GM12878 (cell line): ENCODE measurements around the gene ARGLU1. TPM values are rescaled to one million over a fixed set of nuclear protein-coding genes. Genes with fewer than 3 reads are reported as not detected.

Source experiments
- BCLAF1 ChIP-seq: fragments of 450-650 bp; IDR thresholded peaks from 2 replicates; pipeline ENCODE4 v1.6.1; 2017; ENCODE audit warnings: antibody characterized with exemption, mild to moderate bottlenecking, moderate library complexity
- CBX3 ChIP-seq: fragments of 200-600 bp; sonication (generic); IDR thresholded peaks from 2 replicates; pipeline ENCODE4 v1.6.1; 2016; ENCODE audit warnings: low read depth, borderline replicate concordance
- CEBPB ChIP-seq, 2 experiments: fragments of 150-350 bp in 1 of 2; IDR thresholded peaks; 2 replicates each; pipeline ENCODE4 v1.6.1; 2012 to 2014; ENCODE audit warnings: low read depth in 2 of 2, low read length in 2 of 2, borderline replicate concordance in 1 of 2, inconsistent platforms in 1 of 2
- CHD1 ChIP-seq: IDR thresholded peaks from 2 replicates; pipeline ENCODE4 v1.6.1; 2012; ENCODE audit warnings: low read depth, low read length, improper control_type of control experiment
- EED ChIP-seq: sonication (generic); IDR thresholded peaks from 2 replicates; pipeline ENCODE4 v1.6.1; 2016; ENCODE audit warnings: antibody characterized with exemption, low read depth
- EGR1 ChIP-seq, 2 experiments: IDR thresholded peaks; 1 replicate in 1 of 2; 2 replicates in 1 of 2; pipeline ENCODE4 v1.6.1; 2011 to 2012; ENCODE audit warnings: low read depth in 2 of 2, low read length in 2 of 2, borderline replicate concordance in 1 of 2, mild to moderate bottlenecking in 1 of 2, moderate library complexity in 1 of 2
- FOS ChIP-seq: IDR thresholded peaks from 3 replicates; pipeline ENCODE4 v1.6.1; 2011; ENCODE audit warnings: borderline replicate concordance; ENCODE audit not compliant: insufficient read length; ENCODE audit errors: extremely low read depth
- IKZF1 ChIP-seq: fragments of 450-650 bp; conservative IDR thresholded peaks from 2 replicates; pipeline ENCODE4 v1.6.1; 2017; ENCODE audit warnings: antibody characterized with exemption, mild to moderate bottlenecking
- JUNB ChIP-seq: IDR thresholded peaks from 2 replicates; pipeline ENCODE4 v1.6.1; 2016; ENCODE audit warnings: antibody characterized with exemption, mild to moderate bottlenecking
- KAT2A ChIP-seq: conservative IDR thresholded peaks from 2 replicates; pipeline ENCODE4 v1.6.1; 2011; ENCODE audit warnings: low read depth, low read length; ENCODE audit not compliant: control insufficient read depth
- MTA2 ChIP-seq: fragments of 450-650 bp; IDR thresholded peaks from 2 replicates; pipeline ENCODE4 v1.6.1; 2016; ENCODE audit warnings: low read depth, mild to moderate bottlenecking, moderate library complexity
- RCOR1 ChIP-seq: conservative IDR thresholded peaks from 2 replicates; pipeline ENCODE4 v1.6.1; 2012; ENCODE audit warnings: low read depth, low read length, improper control_type of control experiment
- STAT1 ChIP-seq: fragments of 450-650 bp; conservative IDR thresholded peaks from 2 replicates; pipeline ENCODE4 v1.6.1; 2014; ENCODE audit warnings: antibody characterized with exemption, mild to moderate bottlenecking
- TCF12 ChIP-seq: IDR thresholded peaks from 2 replicates; pipeline ENCODE4 v1.6.1; 2011; ENCODE audit warnings: low read depth, mild to moderate bottlenecking, low read length
- ZBED1 ChIP-seq: IDR thresholded peaks from 2 replicates; pipeline ENCODE4 v1.6.1; 2016; ENCODE audit warnings: borderline replicate concordance
- ZBTB4 ChIP-seq: fragments of 450-650 bp; formaldehyde crosslinking; IDR thresholded peaks from 2 replicates; pipeline ENCODE4 v1.4.0; 2022; ENCODE audit warnings: mild to moderate bottlenecking, moderate library complexity
- ZNF207 ChIP-seq: fragments of 450-650 bp; IDR thresholded peaks from 2 replicates; pipeline ENCODE4 v1.6.1; 2014; ENCODE audit warnings: antibody characterized with exemption, mild to moderate bottlenecking, borderline replicate concordance
- polyA plus RNA-seq, 11 experiments: library from polyadenylated mRNA; depleted of rRNA in 4 of 11; unstranded in 6 of 11; stranded (reverse) in 5 of 11; fragments of >200 nt; fragmentation: Nextera tagmentation in 4 of 11; fragmentation: Illumina TruSeq in 1 of 11; extraction: Ambion mirVana in 4 of 11; extraction: Trizol in 1 of 11; gene quantifications; 1 replicate in 1 of 11; 2 replicates in 10 of 11; pipeline versions ENCODE4 v1.2.1 to v1.2.3, GENCODE V29; 2011 to 2016; ENCODE audit warnings: inconsistent platforms in 2 of 11, missing spikeins in 2 of 11, low read depth in 1 of 11
- total RNA-seq, 4 experiments: library from RNA; depleted of rRNA in 3 of 4; stranded (reverse); fragments of >200 nt in 3 of 4; fragmentation: Illumina TruSeq in 1 of 4; extraction: Trizol in 1 of 4; gene quantifications; 2 replicates each; pipeline versions ENCODE4 v1.2.1 to v1.2.3, GENCODE V29; 2013 to 2021
- TF ChIP-seq, protein P1 (sequence below): fragments of 450-650 bp; IDR thresholded peaks from 2 replicates; pipeline ENCODE4 v1.6.1; 2017; ENCODE audit warnings: borderline replicate concordance
- TF ChIP-seq, protein P2 (sequence below): fragments of 450-650 bp; IDR thresholded peaks from 2 replicates; pipeline ENCODE4 v1.6.1; 2018; ENCODE audit warnings: mild to moderate bottlenecking, low read depth, moderate library complexity; ENCODE audit not compliant: partially characterized antibody

ARGLU1 gene
- total and polyA plus RNA-seq, 10 of the 15 experiments (the other 5 are each of a cell fraction or from before 2014, with no cell fraction given): 47.1 to 197 (median 98.3) TPM

DNA sequence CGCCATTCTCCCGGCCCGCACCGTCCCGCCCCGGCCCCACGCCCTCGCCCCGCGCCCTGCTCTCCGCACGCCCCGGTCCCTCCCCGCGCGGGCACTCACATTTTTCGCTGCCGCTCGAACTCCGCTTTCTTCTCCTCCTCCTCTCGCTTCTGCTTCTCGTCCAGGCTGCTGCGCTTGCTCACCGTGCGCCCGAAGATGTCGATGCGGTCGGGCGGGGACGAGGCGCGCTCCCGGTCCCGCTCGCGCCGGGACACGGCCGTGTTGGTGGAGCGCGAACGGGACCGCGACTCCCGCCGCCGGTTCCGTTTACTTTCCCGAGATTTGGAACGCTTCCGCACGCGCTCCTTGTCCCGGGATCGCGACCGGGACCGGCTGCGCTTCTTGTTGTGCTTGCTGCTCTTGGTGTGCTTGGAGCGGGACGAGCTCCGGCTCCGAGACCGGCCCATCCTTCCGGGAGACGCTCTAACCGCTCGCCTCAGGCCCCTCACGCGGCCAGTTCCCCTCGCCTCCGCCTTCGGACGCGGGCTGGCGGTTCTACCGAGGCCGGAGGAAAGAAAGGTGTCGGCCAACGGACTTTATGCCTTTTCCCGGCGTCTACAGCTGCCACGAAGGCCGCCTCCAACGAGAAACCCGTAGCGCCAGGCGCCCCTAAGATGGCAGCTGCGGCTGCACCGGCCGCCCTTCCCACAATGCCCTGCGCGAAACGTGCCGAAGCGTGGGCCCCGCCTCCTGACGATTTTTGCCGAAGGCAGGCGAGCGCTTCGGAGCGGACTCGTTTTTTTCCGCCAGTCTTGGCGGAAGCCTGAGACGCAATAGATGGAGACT lies at the start of gene ARGLU1 (continued):
- TF ChIP-seq, protein P1, sequence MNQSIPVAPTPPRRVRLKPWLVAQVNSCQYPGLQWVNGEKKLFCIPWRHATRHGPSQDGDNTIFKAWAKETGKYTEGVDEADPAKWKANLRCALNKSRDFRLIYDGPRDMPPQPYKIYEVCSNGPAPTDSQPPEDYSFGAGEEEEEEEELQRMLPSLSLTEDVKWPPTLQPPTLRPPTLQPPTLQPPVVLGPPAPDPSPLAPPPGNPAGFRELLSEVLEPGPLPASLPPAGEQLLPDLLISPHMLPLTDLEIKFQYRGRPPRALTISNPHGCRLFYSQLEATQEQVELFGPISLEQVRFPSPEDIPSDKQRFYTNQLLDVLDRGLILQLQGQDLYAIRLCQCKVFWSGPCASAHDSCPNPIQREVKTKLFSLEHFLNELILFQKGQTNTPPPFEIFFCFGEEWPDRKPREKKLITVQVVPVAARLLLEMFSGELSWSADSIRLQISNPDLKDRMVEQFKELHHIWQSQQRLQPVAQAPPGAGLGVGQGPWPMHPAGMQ: no peak
- TF ChIP-seq IKZF1 (peak; percentile 70), CHD1 (no peak), BCLAF1 (no peak), STAT1 (no peak), RCOR1 (no peak), ZNF207 (no peak; the same call in 1 of the 2 replicates), TCF12 (0 out of 2 replicates have a peak, but pooled peaks have one; percentile 25), CBX3 (no peak), JUNB (0 out of 2 replicates have a peak, but pooled peaks have one; percentile 9), ZBTB4 (no peak), KAT2A (no peak), EED (no peak), ZBED1 (no peak), CEBPB (IDR thresholded peaks at IDR 0.05; ENCODE audit: borderline replicate concordance in 1 of 2, low read depth in 2 of 2, low read length in 2 of 2) (no peak), FOS (no peak), EGR1 (IDR thresholded peaks at IDR 0.05; ENCODE audit: borderline replicate concordance in 1 of 2, low read depth in 2 of 2, low read length in 2 of 2) (no peak), MTA2 (no peak)
- TF ChIP-seq, protein P2, sequence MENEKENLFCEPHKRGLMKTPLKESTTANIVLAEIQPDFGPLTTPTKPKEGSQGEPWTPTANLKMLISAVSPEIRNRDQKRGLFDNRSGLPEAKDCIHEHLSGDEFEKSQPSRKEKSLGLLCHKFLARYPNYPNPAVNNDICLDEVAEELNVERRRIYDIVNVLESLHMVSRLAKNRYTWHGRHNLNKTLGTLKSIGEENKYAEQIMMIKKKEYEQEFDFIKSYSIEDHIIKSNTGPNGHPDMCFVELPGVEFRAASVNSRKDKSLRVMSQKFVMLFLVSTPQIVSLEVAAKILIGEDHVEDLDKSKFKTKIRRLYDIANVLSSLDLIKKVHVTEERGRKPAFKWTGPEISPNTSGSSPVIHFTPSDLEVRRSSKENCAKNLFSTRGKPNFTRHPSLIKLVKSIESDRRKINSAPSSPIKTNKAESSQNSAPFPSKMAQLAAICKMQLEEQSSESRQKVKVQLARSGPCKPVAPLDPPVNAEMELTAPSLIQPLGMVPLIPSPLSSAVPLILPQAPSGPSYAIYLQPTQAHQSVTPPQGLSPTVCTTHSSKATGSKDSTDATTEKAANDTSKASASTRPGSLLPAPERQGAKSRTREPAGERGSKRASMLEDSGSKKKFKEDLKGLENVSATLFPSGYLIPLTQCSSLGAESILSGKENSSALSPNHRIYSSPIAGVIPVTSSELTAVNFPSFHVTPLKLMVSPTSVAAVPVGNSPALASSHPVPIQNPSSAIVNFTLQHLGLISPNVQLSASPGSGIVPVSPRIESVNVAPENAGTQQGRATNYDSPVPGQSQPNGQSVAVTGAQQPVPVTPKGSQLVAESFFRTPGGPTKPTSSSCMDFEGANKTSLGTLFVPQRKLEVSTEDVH: no peak
